Body of pancreas (tissue), 4 donors: ENCODE data around the gene PARL. TPM values are rescaled to one million over a fixed set of nuclear protein-coding genes. Genes with fewer than 3 reads are reported as not detected.

ENCODE experiments used
- ATAC-seq: fragments of 150-250 bp; one replicate; pipeline ENCODE4 v1.9.1; 2016
- DNase-seq, 4 donors: peaks; one replicate each; pipeline ENCODE4 v3.0.0-alpha.2; 2019
- H3K27ac ChIP-seq, 4 donors: fragments of 200-600 bp; sonication (generic); 1 replicate in 3 of 4; 2 replicates in 1 of 4; pipeline versions ENCODE4 v1.5.1 to v1.6.1; 2016 to 2019; ENCODE audit warnings: mild to moderate bottlenecking in 1 of 4, mixed read lengths in 1 of 4, moderate library complexity in 1 of 4
- H3K27me3 ChIP-seq, 2 donors: fragments of 200-600 bp; sonication (generic); one replicate each; pipeline ENCODE4 v1.6.0; 2016; ENCODE audit warnings: mild to moderate bottlenecking in 1 of 2
- H3K36me3 ChIP-seq, 2 donors: fragments of 200-600 bp; sonication (generic); replicated peaks in 1 of 2; 2 replicates each; pipeline ENCODE4 v1.5.1; 2016; ENCODE audit warnings: low read depth in 2 of 2; ENCODE audit not compliant: insufficient read depth in 1 of 2
- H3K4me1 ChIP-seq: fragments of 200-600 bp; sonication (generic); one replicate; pipeline ENCODE4 v1.6.0; 2016
- H3K4me3 ChIP-seq, 2 donors: fragments of 200-600 bp; sonication (generic); 1 replicate in 1 of 2; 2 replicates in 1 of 2; pipeline ENCODE4 v1.5.1; 2016 to 2019
- H3K9me3 ChIP-seq, 3 donors: fragments of 200-600 bp; sonication (generic); 1 replicate in 2 of 3; 2 replicates in 1 of 3; pipeline ENCODE4 v1.5.1; 2016
- CTCF ChIP-seq, 7 experiments: fragments of 450-650 bp in 4 of 7; fragments of 200-600 bp in 3 of 7; sonication (generic) in 3 of 7; IDR thresholded peaks; one replicate each; pipeline ENCODE4 v1.5.1; 2016 to 2019; ENCODE audit warnings: antibody characterized with exemption in 7 of 7
- POLR2A ChIP-seq, 3 donors: fragments of 450-650 bp; IDR thresholded peaks; one replicate each; pipeline ENCODE4 v1.6.1; 2016; ENCODE audit warnings: antibody characterized with exemption in 3 of 3, mild to moderate bottlenecking in 2 of 3
- WGBS, 2 donors: methylation state at CpG; one replicate each; pipeline ENCODE4 v1.1.5; 2017; 5-methylcytosine and 5-hydroxymethylcytosine counted together
- intact Hi-C: fragments of 100-400 bp; cut with DNase I; formaldehyde crosslinking; loops from one replicate; pipeline ENCODE4 v1.15.1; 2023
- total RNA-seq, 2 donors: library from RNA; depleted of rRNA; stranded (reverse); fragments of >200 nt; gene quantifications; one replicate each; pipeline ENCODE4 v1.1.0, GENCODE V29; 2016

The PARL gene
- total RNA-seq, 2 donors from 2014 or later, result 25.4 to 34.6 TPM

- intact Hi-C loops, result no loop called here
- no peaks in the 10 kb centered on the region for H3K4me1 ChIP-seq
- TF ChIP-seq CTCF (IDR thresholded peaks at IDR 0.05) (no peak), POLR2A (IDR thresholded peaks at IDR 0.05) (no peak)
- no peaks in the 10 kb centered on the region for H3K27me3 ChIP-seq
- 75% methylated on average over 15 of the region's 16 CpGs; no CpG with 5 or more reads in 1 of the 2 donors for WGBS, 2 donors
- ATAC-seq, result no peak
- no peak for DNase-seq
- no peak overlapping the region for H3K27ac ChIP-seq
- no peaks in the 10 kb centered on the region for H3K36me3 ChIP-seq
- H3K9me3 ChIP-seq, result no peaks in the 10 kb centered on the region
- no peak overlapping the region for H3K4me3 ChIP-seq
Measured at GRCh38 chr3:183907911-183908331, 23.2 kb upstream of the PARL start.

GRCh38 chr3:183907176-183907575 lies 22.5 kb upstream of the PARL start:
- ATAC-seq (no peak), DNase-seq (no peak)
- WGBS, 2 donors, result 57 to 64% methylated on average over 6 of the region's 6 CpGs
- H3K27me3 ChIP-seq, result no peaks in the 10 kb centered on the region
- H3K4me3 ChIP-seq, result no peak overlapping the region
- H3K27ac ChIP-seq, result no peak overlapping the region
- H3K9me3 ChIP-seq, result no peaks in the 10 kb centered on the region
- intact Hi-C loops, result no loop called here
- no peaks in the 10 kb centered on the region for H3K36me3 ChIP-seq
- H3K4me1 ChIP-seq, result no peaks in the 10 kb centered on the region
- TF ChIP-seq POLR2A (IDR thresholded peaks at IDR 0.05) (no peak), CTCF (IDR thresholded peaks at IDR 0.05) (no peak)

GRCh38 chr3:183906234-183906921 lies 21.7 kb upstream of the PARL start:
- no peaks in the 10 kb centered on the region for H3K36me3 ChIP-seq
- no peaks in the 10 kb centered on the region for H3K27me3 ChIP-seq
- ATAC-seq (no peak), DNase-seq (no peak)
- H3K4me1 ChIP-seq, result no peaks in the 10 kb centered on the region
- H3K4me3 ChIP-seq, result no peak overlapping the region
- H3K9me3 ChIP-seq, result no peaks in the 10 kb centered on the region
- no peak overlapping the region for H3K27ac ChIP-seq
- TF ChIP-seq POLR2A (IDR thresholded peaks at IDR 0.05), result no peak
- TF ChIP-seq CTCF (IDR thresholded peaks at IDR 0.05), result no peak
- WGBS, 2 donors, result 55 to 62% methylated on average over 10 to 11 of the region's 13 CpGs
- intact Hi-C loops, result no loop called here

- TF ChIP-seq CTCF (IDR thresholded peaks at IDR 0.05), result no peak
- TF ChIP-seq POLR2A (IDR thresholded peaks at IDR 0.05), result no peak
- H3K4me1 ChIP-seq, result no peaks in the 10 kb centered on the region
- ATAC-seq, result no peak
- H3K9me3 ChIP-seq, result no peaks in the 10 kb centered on the region
- intact Hi-C loops, result no loop called here
- WGBS, 2 donors, result 53 to 70% methylated on average over 6 to 14 of the region's 14 CpGs
- H3K4me3 ChIP-seq, result no peak overlapping the region
- no peaks in the 10 kb centered on the region for H3K27me3 ChIP-seq
- no peak overlapping the region for H3K27ac ChIP-seq
- H3K36me3 ChIP-seq, result no peaks in the 10 kb centered on the region
- no peak for DNase-seq
Measured at GRCh38 chr3:183904833-183905780, 20.4 kb upstream of the PARL start.
